Muscle layer of colon (tissue), 2 donors: ENCODE measurements around the gene COL9A3.

Source experiments
- H3K27ac ChIP-seq: one replicate; pipeline ENCODE4 v1.7.0; 2013; ENCODE audit warnings: low read depth, mild to moderate bottlenecking, low read length, moderate library complexity
- H3K27me3 ChIP-seq, 2 donors: one replicate each; pipeline ENCODE4 v1.7.0; 2013; ENCODE audit warnings: low read length in 2 of 2, mild to moderate bottlenecking in 2 of 2; ENCODE audit not compliant: insufficient read depth in 2 of 2, control insufficient read depth in 1 of 2
- H3K36me3 ChIP-seq: one replicate; pipeline ENCODE4 v1.7.0; 2013; ENCODE audit warnings: mild to moderate bottlenecking, low read length; ENCODE audit not compliant: insufficient read depth
- H3K4me1 ChIP-seq: one replicate; pipeline ENCODE4 v1.7.0; 2013; ENCODE audit warnings: mild to moderate bottlenecking, low read length; ENCODE audit not compliant: insufficient read depth
- H3K4me3 ChIP-seq, 2 donors: one replicate each; pipeline ENCODE4 v1.7.0; 2013; ENCODE audit warnings: low read length in 2 of 2, low read depth in 1 of 2, mild to moderate bottlenecking in 1 of 2, moderate library complexity in 1 of 2
- H3K9ac ChIP-seq: one replicate; pipeline ENCODE4 v1.7.0; 2013; ENCODE audit warnings: low read length
- H3K9me3 ChIP-seq: one replicate; pipeline ENCODE4 v1.7.0; 2013; ENCODE audit warnings: mild to moderate bottlenecking, low read length
- donor health status: abdominal sarcoma.
- donor health status: Adenocarcinoma of cecum.

COL9A3 gene

GRCh38 chr20:62822788-62823651 lies 6.2 kb downstream of the COL9A3 start:
- Histone ChIP-seq H3K27ac (no peak overlapping the region), H3K4me3 (no peak overlapping the region), H3K4me1 (peaks cover 13% of the 10 kb centered on the region), H3K36me3 (no peaks in the 10 kb centered on the region), H3K9ac (no peak overlapping the region), H3K27me3 (peaks cover 0 to 28% of the 10 kb centered on the region in 2 donors), H3K9me3 (no peaks in the 10 kb centered on the region)

DNA sequence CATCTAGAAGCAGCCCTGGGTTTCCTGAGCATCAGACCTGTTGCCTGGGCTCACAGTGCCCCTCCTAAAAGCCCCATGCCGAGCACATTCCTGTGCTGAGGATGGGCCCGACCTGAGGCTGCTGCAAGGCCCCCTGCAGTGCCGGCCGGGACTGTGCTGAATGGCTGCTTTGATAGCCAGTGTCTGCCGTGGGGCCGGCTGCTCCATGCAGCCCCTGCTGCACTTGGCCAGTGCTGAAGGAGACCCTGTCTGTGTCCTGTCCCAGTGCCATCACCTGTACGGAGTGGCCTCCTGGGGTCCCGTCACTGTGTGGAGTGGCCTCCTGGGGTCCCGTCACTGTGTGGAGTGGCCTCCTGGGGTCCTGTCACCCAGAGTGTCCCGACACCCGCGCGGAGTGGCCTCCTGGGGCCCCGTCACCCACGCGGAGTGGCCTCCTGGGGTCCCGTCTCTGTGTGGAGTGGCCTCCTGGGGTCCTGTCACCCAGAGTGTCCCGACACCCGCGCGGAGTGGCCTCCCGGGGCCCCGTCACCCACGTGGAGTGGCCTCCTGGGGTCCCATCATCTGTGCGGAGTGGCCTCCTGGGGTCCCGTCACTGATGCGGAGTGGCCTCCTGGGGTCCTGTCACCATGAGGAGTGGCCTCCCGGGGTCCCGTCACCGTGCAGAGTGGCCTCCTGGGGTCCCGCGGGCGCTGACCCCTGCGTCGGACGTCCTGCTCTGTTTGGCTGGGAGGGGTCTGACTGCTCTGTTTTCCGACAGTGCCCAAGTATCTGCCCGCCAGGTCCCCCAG lies 7.0 kb downstream of the COL9A3 start:
- no peaks in the 10 kb centered on the region for H3K9me3 ChIP-seq
- H3K4me3 ChIP-seq, result no peak overlapping the region
- H3K27ac ChIP-seq, result no peak overlapping the region

DNA sequence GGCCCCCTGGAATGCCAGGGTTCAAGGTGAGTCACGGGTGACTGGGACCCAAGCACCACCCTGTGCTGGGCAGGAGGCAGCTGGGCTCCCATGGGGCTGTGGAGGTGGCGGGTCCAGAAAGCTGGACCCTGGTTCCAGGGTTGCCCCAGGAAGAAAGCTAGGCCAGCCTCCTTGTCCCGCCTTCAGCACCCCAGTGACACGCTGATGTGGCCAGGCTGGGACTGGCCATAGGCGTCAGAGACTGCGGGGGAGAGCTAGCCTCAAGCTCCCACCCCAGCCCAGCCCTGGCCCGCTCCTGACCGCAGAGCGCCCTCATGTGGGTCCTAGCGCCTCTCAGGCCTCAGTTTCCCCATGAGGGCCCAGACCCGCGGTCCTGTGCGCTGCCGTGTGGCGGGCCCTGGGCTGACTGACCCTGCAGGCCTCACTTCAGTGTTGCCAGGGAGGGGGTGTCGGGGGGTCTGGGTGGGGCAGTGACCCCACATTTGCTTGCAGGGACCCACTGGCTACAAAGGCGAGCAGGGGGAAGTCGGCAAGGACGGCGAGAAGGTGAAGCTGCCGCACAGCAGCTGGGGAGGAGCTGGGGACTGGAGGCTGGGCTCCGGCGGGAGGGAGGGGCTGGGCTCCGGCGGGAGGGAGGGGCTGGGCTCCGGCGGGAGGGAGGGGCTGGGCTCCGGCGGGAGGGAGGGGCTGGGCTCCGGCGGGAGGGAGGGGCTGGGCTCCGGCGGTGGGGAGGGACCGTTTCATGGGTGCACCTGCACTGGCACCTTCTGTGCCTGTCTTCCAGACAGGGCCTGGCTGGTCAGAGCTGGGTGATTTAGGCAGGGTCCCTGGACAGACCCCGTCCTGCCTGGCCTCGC lies 7.9 kb downstream of the COL9A3 start:
- no peak overlapping the region for H3K9ac ChIP-seq
- no peaks in the 10 kb centered on the region for H3K9me3 ChIP-seq
- H3K27me3 ChIP-seq, result peaks cover 0 to 12% of the 10 kb centered on the region in 2 donors
- H3K36me3 ChIP-seq, result no peaks in the 10 kb centered on the region
- H3K4me1 ChIP-seq, result peaks cover 5% of the 10 kb centered on the region
- H3K4me3 ChIP-seq, result peak overlapping the region in 1 of 2 donors; percentile 41
- no peak overlapping the region for H3K27ac ChIP-seq

More for the DNA sequence above, 7.0 kb downstream of the COL9A3 start:
- Histone ChIP-seq H3K9ac (no peak overlapping the region), H3K27me3 (peaks cover 0 to 20% of the 10 kb centered on the region in 2 donors), H3K36me3 (no peaks in the 10 kb centered on the region), H3K4me1 (peaks cover 6% of the 10 kb centered on the region)

DNA sequence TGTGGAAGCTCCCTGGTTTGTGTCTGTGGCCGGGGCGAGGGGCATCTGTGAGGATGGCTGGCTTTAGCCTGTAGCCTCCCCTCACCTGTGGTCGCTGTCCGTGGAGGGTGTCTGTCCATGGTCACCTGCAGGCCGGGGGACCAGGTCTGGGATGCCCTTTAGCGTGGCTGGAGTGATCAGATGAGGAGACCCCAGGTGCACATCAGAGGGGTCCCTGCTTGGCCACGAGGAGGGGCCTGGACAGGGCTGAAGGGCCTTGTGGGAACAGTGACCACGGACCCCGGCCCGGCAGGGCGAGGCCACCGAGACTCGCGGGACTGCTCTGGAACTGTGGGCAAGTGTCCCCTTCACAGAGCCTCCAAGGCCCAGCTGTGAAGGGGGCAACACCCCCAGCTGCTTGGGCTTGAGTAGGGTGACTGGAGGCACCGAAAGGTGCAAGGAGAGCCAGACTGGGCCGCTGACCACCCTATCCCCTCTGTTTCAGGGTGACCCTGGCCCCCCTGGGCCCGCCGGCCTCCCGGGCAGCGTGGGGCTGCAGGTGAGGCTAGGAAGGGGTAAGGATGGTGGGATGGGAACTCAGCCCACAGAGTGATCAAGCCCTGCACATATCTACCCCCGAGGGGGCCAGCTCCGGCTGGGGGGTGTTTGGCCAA lies 8.6 kb downstream of the COL9A3 start:
- no peaks in the 10 kb centered on the region for H3K9me3 ChIP-seq
- peaks cover 0 to 4% of the 10 kb centered on the region in 2 donors for H3K27me3 ChIP-seq
- H3K27ac ChIP-seq, result no peak overlapping the region
- H3K4me3 ChIP-seq, result no peak overlapping the region
- no peak overlapping the region for H3K9ac ChIP-seq
- H3K36me3 ChIP-seq, result no peaks in the 10 kb centered on the region
- peaks cover 5% of the 10 kb centered on the region for H3K4me1 ChIP-seq

- Histone ChIP-seq H3K9ac (no peak overlapping the region), H3K36me3 (no peaks in the 10 kb centered on the region), H3K4me1 (peaks cover 5% of the 10 kb centered on the region), H3K4me3 (no peak overlapping the region), H3K9me3 (no peaks in the 10 kb centered on the region), H3K27ac (no peak overlapping the region), H3K27me3 (no peaks in the 10 kb centered on the region)
Observed at GRCh38 chr20:62825986-62826645, 9.3 kb downstream of the COL9A3 start.

- no peaks in the 10 kb centered on the region for H3K36me3 ChIP-seq
- H3K9me3 ChIP-seq, result no peaks in the 10 kb centered on the region
- no peaks in the 10 kb centered on the region for H3K27me3 ChIP-seq
- H3K9ac ChIP-seq, result no peak overlapping the region
- no peak overlapping the region for H3K27ac ChIP-seq
- H3K4me3 ChIP-seq, result no peak overlapping the region
- peaks cover 5% of the 10 kb centered on the region for H3K4me1 ChIP-seq
Observed at GRCh38 chr20:62826646-62827310, 9.9 kb downstream of the COL9A3 start.

GRCh38 chr20:62827311-62828038 lies 10.6 kb downstream of the COL9A3 start:
- H3K36me3 ChIP-seq, result no peaks in the 10 kb centered on the region
- H3K9me3 ChIP-seq, result no peaks in the 10 kb centered on the region
- no peak overlapping the region for H3K9ac ChIP-seq
- H3K27ac ChIP-seq, result no peak overlapping the region
- H3K27me3 ChIP-seq, result no peaks in the 10 kb centered on the region
- no peak overlapping the region for H3K4me3 ChIP-seq
- peaks cover 5% of the 10 kb centered on the region for H3K4me1 ChIP-seq

GRCh38 chr20:62828051-62828450 lies 11.2 kb downstream of the COL9A3 start:
- no peaks in the 10 kb centered on the region for H3K36me3 ChIP-seq
- no peak overlapping the region for H3K4me3 ChIP-seq
- no peaks in the 10 kb centered on the region for H3K9me3 ChIP-seq
- H3K27me3 ChIP-seq, result no peaks in the 10 kb centered on the region
- no peak overlapping the region for H3K27ac ChIP-seq
- H3K9ac ChIP-seq, result no peak overlapping the region
- H3K4me1 ChIP-seq, result peaks cover 5% of the 10 kb centered on the region

GRCh38 chr20:62828511-62829230 lies 11.8 kb downstream of the COL9A3 start:
- Histone ChIP-seq H3K9me3 (no peaks in the 10 kb centered on the region), H3K4me3 (no peak overlapping the region), H3K9ac (no peak overlapping the region), H3K36me3 (no peaks in the 10 kb centered on the region), H3K4me1 (peaks cover 5% of the 10 kb centered on the region), H3K27ac (no peak overlapping the region), H3K27me3 (no peaks in the 10 kb centered on the region)
